ENCODE data around the gene FBN2.

DNA sequence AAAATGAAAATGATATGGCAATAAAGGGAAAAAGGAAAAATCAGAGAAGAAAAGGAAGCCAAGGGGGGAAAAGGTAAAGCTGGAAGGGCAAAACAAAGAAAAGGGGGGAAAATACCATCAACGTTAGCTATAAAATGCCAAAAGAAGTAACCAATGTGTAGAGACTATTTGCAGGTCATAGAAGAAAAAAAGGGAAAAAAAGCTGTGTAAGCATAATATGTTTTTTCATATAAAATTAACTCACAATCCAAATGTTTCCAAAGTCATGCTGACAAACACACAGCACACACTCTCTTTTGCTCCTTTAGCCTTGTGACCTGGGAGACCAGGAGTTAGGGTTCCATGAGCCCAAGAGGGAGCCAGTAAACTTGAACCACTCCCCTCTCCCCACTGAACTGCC lies 18.2 kb downstream of the FBN2 start:
- no peak for TF ChIP-seq CTCF (IDR thresholded peaks at IDR 0.05)
- no peak for TF ChIP-seq POLR2A (IDR thresholded peaks at IDR 0.05)
